SK-N-SH treated with all-trans-retinoic acid at 6 μM for 48 hours (cell line): Measurements from ENCODE around the gene TEAD1.

Experiments
- ATAC-seq: fragments of 200-7000 bp; cut with Tn5 transposase; 3 replicates; pipeline ENCODE4 v1.9.1; 2020; ENCODE audit warnings: mild to moderate bottlenecking, moderate library complexity
- ARNTL ChIP-seq: fragments of 450-650 bp; formaldehyde crosslinking; IDR thresholded peaks from 2 replicates; pipeline ENCODE4 v1.5.0; 2020; ENCODE audit warnings: low read depth, mild to moderate bottlenecking, moderate library complexity, borderline replicate concordance
- BACH2 ChIP-seq: fragments of 250-450 bp; sonication (Bioruptor Pico); IDR thresholded peaks from 2 replicates; pipeline ENCODE4 v1.9.0; 2021; ENCODE audit warnings: mild to moderate bottlenecking, borderline replicate concordance
- CREB5 ChIP-seq: fragments of 250-450 bp; sonication (Bioruptor Pico); IDR thresholded peaks from 2 replicates; pipeline ENCODE4 v1.5.1; 2020; ENCODE audit warnings: low read depth, mild to moderate bottlenecking, moderate library complexity
- CSDC2 ChIP-seq: fragments of 250-450 bp; sonication (Bioruptor Pico); IDR thresholded peaks from 2 replicates; pipeline ENCODE4 v1.5.0; 2020; ENCODE audit warnings: mild to moderate bottlenecking, moderate library complexity
- ESRRG ChIP-seq: fragments of 250-450 bp; sonication (Bioruptor Pico); IDR thresholded peaks from 2 replicates; pipeline ENCODE4 v1.6.1; 2021; ENCODE audit warnings: mild to moderate bottlenecking
- GLIS3 ChIP-seq: fragments of 250-450 bp; sonication (Bioruptor Pico); IDR thresholded peaks from 2 replicates; pipeline ENCODE4 v1.5.0; 2020; ENCODE audit warnings: mild to moderate bottlenecking, moderate library complexity
- ISL1 ChIP-seq: fragments of 250-450 bp; sonication (Bioruptor Pico); IDR thresholded peaks from 2 replicates; pipeline ENCODE4 v2.1.2; 2022; ENCODE audit warnings: mild to moderate bottlenecking, moderate library complexity
- OSR1 ChIP-seq: fragments of 250-450 bp; sonication (Bioruptor Pico); IDR thresholded peaks from 2 replicates; pipeline ENCODE4 v1.8.0; 2022; ENCODE audit warnings: moderate library complexity, mild to moderate bottlenecking, inconsistent platforms
- PATZ1 ChIP-seq: fragments of 250-450 bp; sonication (Bioruptor Pico); IDR thresholded peaks from 2 replicates; pipeline ENCODE4 v1.8.0; 2020; ENCODE audit warnings: mild to moderate bottlenecking, moderate library complexity, borderline replicate concordance
- PPARA ChIP-seq: fragments of 250-450 bp; sonication (Bioruptor Pico); IDR thresholded peaks from 2 replicates; pipeline ENCODE4 v1.5.0; 2020; ENCODE audit warnings: mild to moderate bottlenecking, borderline replicate concordance
- RARB ChIP-seq: fragments of 250-450 bp; sonication (Bioruptor Pico); IDR thresholded peaks from 2 replicates; pipeline ENCODE4 v1.8.0; 2021; ENCODE audit warnings: mild to moderate bottlenecking, moderate library complexity
- SNAI2 ChIP-seq: fragments of 250-450 bp; sonication (Bioruptor Pico); IDR thresholded peaks from 2 replicates; pipeline ENCODE4 v1.5.0; 2020; ENCODE audit warnings: mild to moderate bottlenecking, moderate library complexity
- TCF4 ChIP-seq: fragments of 250-450 bp; sonication (Bioruptor Pico); IDR thresholded peaks from 2 replicates; pipeline ENCODE4 v1.8.0; 2021; ENCODE audit warnings: mild to moderate bottlenecking, moderate library complexity, borderline replicate concordance
- TOX ChIP-seq: fragments of 250-450 bp; sonication (Bioruptor Pico); IDR thresholded peaks from 2 replicates; pipeline ENCODE4 v1.8.0; 2021; ENCODE audit warnings: mild to moderate bottlenecking, moderate library complexity, borderline replicate concordance
- ZFP30 ChIP-seq: fragments of 450-650 bp; formaldehyde crosslinking; IDR thresholded peaks from 2 replicates; pipeline ENCODE4 v1.5.0; 2022; ENCODE audit warnings: mild to moderate bottlenecking, moderate library complexity
- ZNF565 ChIP-seq: fragments of 450-650 bp; formaldehyde crosslinking; conservative IDR thresholded peaks from 2 replicates; pipeline ENCODE4 v1.5.0; 2020; ENCODE audit warnings: low read depth, mild to moderate bottlenecking, moderate library complexity
- ZNF70 ChIP-seq: fragments of 450-650 bp; formaldehyde crosslinking; IDR thresholded peaks from 2 replicates; pipeline ENCODE4 v1.5.0; 2020; ENCODE audit warnings: mild to moderate bottlenecking, moderate library complexity
- ZNF8 ChIP-seq: fragments of 450-650 bp; formaldehyde crosslinking; IDR thresholded peaks from 2 replicates; pipeline ENCODE4 v1.5.0; 2020; ENCODE audit warnings: mild to moderate bottlenecking, moderate library complexity
- TF ChIP-seq, protein P1 (sequence below): fragments of 250-450 bp; sonication (Bioruptor Pico); IDR thresholded peaks from 2 replicates; pipeline ENCODE4 v1.5.1; 2021; ENCODE audit warnings: mild to moderate bottlenecking, moderate library complexity
- TF ChIP-seq, protein P2 (sequence below): fragments of 250-450 bp; sonication (Bioruptor Pico); IDR thresholded peaks from 2 replicates; pipeline ENCODE4 v1.8.0; 2021; ENCODE audit warnings: low read depth, mild to moderate bottlenecking, moderate library complexity, borderline replicate concordance
- TF ChIP-seq, protein P3 (sequence below): fragments of 250-450 bp; sonication (Bioruptor Pico); IDR thresholded peaks from 2 replicates; pipeline ENCODE4 v1.5.0; 2020; ENCODE audit warnings: mild to moderate bottlenecking, moderate library complexity

Gene TEAD1

GRCh38 chr11:12900496-12900895 lies 226.3 kb downstream of the TEAD1 start:
- TF ChIP-seq ISL1 (CRISPR knock-in tag) (peak; percentile 35; the same call in 1 of the 2 replicates), TOX (CRISPR knock-in tag) (no peak), ESRRG (CRISPR knock-in tag) (no peak)
- peak; percentile 95 for ATAC-seq

- TF ChIP-seq PPARA (CRISPR knock-in tag): no peak
- TF ChIP-seq, protein P1, sequence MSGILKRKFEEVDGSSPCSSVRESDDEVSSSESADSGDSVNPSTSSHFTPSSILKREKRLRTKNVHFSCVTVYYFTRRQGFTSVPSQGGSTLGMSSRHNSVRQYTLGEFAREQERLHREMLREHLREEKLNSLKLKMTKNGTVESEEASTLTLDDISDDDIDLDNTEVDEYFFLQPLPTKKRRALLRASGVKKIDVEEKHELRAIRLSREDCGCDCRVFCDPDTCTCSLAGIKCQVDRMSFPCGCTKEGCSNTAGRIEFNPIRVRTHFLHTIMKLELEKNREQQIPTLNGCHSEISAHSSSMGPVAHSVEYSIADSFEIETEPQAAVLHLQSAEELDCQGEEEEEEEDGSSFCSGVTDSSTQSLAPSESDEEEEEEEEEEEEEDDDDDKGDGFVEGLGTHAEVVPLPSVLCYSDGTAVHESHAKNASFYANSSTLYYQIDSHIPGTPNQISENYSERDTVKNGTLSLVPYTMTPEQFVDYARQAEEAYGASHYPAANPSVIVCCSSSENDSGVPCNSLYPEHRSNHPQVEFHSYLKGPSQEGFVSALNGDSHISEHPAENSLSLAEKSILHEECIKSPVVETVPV (CRISPR knock-in tag): no peak
- TF ChIP-seq PATZ1 (CRISPR knock-in tag): no peak
- TF ChIP-seq BACH2: no peak
- TF ChIP-seq ESRRG (CRISPR knock-in tag): no peak
- TF ChIP-seq, protein P2, sequence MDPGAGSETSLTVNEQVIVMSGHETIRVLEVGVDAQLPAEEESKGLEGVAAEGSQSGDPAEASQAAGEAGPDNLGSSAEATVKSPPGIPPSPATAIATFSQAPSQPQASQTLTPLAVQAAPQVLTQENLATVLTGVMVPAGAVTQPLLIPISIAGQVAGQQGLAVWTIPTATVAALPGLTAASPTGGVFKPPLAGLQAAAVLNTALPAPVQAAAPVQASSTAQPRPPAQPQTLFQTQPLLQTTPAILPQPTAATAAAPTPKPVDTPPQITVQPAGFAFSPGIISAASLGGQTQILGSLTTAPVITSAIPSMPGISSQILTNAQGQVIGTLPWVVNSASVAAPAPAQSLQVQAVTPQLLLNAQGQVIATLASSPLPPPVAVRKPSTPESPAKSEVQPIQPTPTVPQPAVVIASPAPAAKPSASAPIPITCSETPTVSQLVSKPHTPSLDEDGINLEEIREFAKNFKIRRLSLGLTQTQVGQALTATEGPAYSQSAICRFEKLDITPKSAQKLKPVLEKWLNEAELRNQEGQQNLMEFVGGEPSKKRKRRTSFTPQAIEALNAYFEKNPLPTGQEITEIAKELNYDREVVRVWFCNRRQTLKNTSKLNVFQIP (CRISPR knock-in tag): no peak
- TF ChIP-seq ARNTL: no peak
- TF ChIP-seq, protein P3, sequence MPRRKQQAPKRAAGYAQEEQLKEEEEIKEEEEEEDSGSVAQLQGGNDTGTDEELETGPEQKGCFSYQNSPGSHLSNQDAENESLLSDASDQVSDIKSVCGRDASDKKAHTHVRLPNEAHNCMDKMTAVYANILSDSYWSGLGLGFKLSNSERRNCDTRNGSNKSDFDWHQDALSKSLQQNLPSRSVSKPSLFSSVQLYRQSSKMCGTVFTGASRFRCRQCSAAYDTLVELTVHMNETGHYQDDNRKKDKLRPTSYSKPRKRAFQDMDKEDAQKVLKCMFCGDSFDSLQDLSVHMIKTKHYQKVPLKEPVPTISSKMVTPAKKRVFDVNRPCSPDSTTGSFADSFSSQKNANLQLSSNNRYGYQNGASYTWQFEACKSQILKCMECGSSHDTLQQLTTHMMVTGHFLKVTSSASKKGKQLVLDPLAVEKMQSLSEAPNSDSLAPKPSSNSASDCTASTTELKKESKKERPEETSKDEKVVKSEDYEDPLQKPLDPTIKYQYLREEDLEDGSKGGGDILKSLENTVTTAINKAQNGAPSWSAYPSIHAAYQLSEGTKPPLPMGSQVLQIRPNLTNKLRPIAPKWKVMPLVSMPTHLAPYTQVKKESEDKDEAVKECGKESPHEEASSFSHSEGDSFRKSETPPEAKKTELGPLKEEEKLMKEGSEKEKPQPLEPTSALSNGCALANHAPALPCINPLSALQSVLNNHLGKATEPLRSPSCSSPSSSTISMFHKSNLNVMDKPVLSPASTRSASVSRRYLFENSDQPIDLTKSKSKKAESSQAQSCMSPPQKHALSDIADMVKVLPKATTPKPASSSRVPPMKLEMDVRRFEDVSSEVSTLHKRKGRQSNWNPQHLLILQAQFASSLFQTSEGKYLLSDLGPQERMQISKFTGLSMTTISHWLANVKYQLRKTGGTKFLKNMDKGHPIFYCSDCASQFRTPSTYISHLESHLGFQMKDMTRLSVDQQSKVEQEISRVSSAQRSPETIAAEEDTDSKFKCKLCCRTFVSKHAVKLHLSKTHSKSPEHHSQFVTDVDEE (CRISPR knock-in tag): no peak
- TF ChIP-seq RARB (CRISPR knock-in tag): no peak
- no peak for TF ChIP-seq ZNF70 (CRISPR knock-in tag)
- no peak for TF ChIP-seq ZNF8 (CRISPR knock-in tag)
- TF ChIP-seq CREB5 (CRISPR knock-in tag): no peak
- TF ChIP-seq ZNF565 (CRISPR knock-in tag): no peak
- TF ChIP-seq CSDC2 (CRISPR knock-in tag): no peak
- no peak for TF ChIP-seq ISL1 (CRISPR knock-in tag)
- no peak for TF ChIP-seq SNAI2
- no peak for ATAC-seq
Measured at GRCh38 chr11:12901272-12901671, 227.1 kb downstream of the TEAD1 start.

- no peak for ATAC-seq
- TF ChIP-seq BACH2: no peak
- TF ChIP-seq SNAI2: no peak
- TF ChIP-seq TCF4 (CRISPR knock-in tag): no peak
- no peak for TF ChIP-seq ISL1 (CRISPR knock-in tag)
- no peak for TF ChIP-seq OSR1 (CRISPR knock-in tag)
- TF ChIP-seq RARB (CRISPR knock-in tag): no peak
- no peak for TF ChIP-seq ZFP30
- no peak for TF ChIP-seq GLIS3 (CRISPR knock-in tag)
- no peak for TF ChIP-seq PPARA (CRISPR knock-in tag)
- TF ChIP-seq ZNF8 (CRISPR knock-in tag): no peak
- TF ChIP-seq ARNTL: no peak
- no peak for TF ChIP-seq CREB5 (CRISPR knock-in tag)
- TF ChIP-seq, protein P1 (CRISPR knock-in tag): no peak
- no peak for TF ChIP-seq ESRRG (CRISPR knock-in tag)
- TF ChIP-seq, protein P3 (CRISPR knock-in tag): no peak
- TF ChIP-seq CSDC2 (CRISPR knock-in tag): no peak
Measured at GRCh38 chr11:12901874-12902481, 227.8 kb downstream of the TEAD1 start.
